Hematopoietic multipotent progenitor cell treated with erythropoietin and hydrocortisone succinate and interleukin-3 and kit ligand, for 17 days (in vitro differentiated cells): ENCODE results near the gene EFCC1.

ENCODE experiments used
- DNase-seq: peaks from one replicate; pipeline ENCODE4 v3.0.0-alpha.2; 2015; ENCODE audit warnings: low spot score

The EFCC1 gene

DNA sequence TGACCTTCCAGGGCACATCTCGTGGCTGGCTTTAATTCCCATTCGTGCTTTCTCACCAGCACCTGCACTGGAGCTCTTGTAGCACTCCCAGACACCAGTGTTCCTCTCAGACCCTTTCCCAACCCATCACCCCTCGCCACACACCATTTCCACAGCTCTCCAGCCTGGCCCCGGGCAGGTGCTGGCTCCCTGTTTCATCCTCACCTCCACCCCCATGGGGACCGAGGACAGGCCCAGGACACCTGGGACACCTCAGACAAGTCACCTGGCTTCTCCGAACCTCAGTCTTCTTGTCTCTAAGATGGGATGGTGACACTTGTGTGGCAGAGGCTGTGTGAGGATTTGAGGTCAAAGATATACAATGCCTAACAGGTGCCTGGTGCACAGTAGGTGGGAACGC is 32.0 kb downstream of the EFCC1 start:
- DNase-seq, result no peak

DNA sequence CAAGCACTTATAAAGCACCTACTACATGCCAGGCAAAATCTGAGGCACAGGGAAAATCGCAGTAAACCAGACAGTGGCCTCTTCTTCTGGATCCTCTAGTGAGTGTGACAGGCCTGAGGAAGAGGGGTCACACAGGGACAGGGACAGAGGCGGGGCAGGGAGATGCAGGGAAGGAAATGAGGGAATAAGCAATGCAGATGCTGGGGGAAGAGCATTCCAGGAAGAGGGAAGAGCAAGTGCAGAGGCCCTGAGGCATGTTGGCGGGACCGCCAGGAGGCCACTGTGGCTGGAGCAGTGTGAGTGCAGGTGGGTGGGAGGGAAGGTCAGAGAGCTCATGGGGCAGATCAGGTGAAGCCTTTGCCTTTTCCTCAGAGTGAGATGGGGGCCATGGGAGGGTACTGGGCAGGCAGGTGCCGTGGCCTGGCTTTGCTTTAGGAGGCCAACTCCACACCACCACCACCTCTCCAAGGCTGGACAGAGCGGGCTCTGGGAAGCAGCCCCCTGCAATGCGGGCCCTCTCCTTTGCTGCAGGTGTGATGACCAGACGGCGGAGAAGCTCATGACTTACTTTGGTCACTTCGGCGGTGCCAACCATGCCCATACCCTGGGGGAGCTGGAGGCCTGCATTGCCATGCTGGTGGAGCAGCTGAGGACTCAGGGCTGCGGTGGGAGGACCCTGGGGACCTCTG is 32.7 kb downstream of the EFCC1 start:
- DNase-seq, result no peak

- no peak for DNase-seq
Measured at GRCh38 chr3:129034642-129035041, 33.5 kb downstream of the EFCC1 start.

GRCh38 chr3:129035360-129036221 is 34.5 kb downstream of the EFCC1 start:
- no peak for DNase-seq

- DNase-seq, result no peak
Measured at GRCh38 chr3:129036222-129037092, 35.4 kb downstream of the EFCC1 start.

GRCh38 chr3:129037093-129037419 is 36.0 kb downstream of the EFCC1 start:
- DNase-seq, result no peak

- no peak for DNase-seq
Measured at GRCh38 chr3:129038121-129038855, 37.2 kb downstream of the EFCC1 start.

GRCh38 chr3:129039271-129040038 is 38.4 kb downstream of the EFCC1 start:
- peak; percentile 32 for DNase-seq

- no peak for DNase-seq
Measured at GRCh38 chr3:129040039-129040336, 38.9 kb downstream of the EFCC1 start.

DNA sequence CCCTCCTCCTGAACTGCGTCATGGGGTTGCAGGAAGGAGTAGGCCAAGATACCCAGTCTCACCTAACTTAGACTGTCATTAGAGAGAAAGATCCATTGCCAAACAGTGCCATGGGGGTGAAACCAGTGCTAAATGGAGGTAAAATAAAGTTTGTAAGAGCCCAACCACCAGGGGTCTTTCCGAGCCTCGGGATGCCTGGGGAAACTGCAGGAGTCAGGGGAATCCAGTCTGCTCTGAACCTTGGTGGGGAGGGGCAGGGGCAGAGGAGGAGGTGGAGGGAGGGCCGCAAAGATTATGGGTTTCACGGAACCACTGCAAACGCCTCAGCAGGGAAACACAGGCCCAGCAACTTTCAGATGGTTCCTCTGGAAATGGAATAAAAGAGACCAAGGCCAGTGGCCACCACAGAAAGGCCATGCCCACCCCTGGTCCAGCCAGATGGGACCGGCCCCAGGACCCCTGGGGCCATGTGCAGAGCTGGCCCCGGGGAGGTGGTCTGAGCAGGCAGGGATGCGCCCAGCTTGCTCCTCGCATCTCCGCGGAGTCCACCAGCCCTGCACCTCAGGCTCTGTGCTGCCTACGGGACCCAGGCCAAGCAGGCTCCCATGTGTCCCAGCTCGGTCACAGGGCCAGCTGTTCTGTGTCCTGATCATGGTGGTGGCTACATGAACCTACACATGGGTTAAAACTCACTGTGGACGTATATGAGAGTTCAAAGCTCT is 39.6 kb downstream of the EFCC1 start:
- DNase-seq, result no peak

- no peak for DNase-seq
Measured at GRCh38 chr3:129045675-129046036, 44.6 kb downstream of the EFCC1 start.

DNA sequence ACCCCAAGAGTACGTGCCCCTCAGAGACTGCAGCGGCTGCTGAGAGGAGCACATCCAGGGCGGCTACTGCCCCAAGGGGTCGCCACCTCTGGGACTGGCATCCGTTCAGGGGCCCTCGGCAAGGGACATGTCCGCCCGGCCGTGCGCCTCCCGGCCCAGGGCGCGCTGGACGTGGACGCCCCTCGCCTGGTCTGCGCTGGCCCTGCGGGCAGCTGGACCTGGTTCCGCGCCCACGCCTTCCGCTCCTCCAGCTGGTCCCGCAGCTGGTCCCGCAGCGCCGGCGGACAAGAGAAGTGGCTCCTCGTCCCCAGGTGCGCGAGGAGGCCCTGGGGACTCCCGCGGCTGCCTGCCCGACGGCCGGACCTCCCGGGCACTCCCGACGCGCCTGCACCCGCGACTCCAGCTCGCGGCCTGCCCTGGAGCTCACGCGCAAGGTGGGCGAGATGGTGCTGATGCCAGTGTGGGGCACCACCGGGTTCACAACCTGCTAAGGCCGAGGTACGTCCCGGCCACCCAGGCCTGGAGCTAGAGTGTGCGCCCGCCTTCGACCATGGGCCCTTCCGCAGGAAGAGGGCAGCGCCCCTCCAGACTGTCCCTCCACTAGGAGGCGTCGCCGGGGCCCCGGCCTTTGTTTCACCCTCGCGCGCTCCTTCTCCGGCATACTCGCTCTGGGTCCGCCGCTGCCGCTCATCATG is 45.1 kb downstream of the EFCC1 start:
- no peak for DNase-seq

DNA sequence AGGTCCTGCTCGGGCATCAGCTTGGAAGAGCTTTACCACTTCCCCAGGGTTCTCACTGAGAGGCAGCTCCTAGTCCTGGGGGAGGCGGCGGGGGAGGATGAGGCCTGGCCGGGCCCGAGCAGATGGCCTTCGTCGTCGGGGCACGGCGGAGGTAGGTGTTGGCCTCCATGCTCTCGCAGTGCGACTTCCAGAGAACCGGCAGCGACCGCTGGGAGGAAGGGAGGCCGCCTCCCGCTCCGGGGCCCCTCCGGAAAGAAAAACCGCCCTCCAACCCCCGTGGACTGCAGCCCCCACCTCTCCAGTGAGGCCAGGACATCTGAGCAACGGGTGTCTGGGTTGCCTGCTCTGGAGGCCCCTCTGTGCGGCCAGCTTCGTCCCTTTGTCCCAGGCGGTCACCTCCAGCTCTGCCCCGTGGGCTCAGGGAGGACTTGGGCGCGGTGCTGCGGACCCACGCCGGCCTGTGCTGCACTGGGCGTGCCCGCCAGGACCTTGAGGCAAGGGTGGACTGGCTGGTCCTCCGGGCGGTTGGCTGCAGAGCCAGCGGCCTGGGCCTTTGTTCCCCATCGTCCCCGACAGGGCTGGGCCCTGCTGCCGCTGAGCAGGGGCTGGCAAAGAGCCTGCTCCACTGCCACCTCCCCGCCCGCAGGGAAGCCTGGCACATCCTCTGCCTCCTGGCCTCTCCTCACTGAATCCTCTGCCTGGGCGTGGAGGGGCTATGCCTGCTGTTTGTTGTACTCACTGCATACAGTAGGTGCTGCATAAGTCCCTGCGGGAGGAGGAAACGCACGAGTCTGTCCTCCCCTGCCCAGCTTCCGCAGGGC is 45.8 kb downstream of the EFCC1 start:
- DNase-seq, result no peak

- no peak for DNase-seq
Measured at GRCh38 chr3:129047553-129047839, 46.4 kb downstream of the EFCC1 start.

DNA sequence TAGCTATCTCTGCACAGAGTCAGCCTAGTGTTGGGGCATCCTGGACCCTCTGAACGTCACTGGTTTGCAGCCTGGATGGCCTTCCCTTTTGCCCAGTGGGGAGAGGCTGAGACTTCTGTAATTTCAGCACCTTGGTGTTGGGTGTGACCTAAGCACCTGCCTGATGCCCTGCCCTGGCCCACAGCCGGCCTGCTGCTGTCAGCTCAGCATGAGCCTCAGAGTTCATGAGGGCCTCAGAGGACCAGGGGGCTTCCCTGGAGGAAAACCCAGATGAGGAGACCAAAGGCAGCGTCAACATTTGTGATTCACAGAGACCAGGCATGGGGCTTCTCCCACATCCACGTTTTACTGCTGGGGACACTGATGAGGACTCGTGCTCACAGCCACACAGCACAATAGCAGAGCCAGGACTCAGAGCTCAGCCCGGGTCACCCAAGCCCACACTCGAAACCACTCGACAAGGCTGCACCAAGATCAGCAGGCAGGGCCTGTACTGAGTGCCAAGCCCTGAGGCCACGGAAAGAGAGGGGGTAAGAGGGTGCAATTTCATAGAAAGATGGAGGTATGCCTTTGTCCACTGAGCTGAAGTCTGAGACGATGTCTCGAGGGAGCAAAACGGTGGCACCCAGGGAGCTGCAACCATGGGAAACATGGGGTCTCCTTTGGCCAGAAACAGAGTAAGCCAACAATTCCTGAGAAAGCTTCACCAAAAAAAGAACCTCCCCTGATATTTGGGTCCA is 49.6 kb downstream of the EFCC1 start:
- DNase-seq, result no peak

GRCh38 chr3:129051871-129052340 is 50.8 kb downstream of the EFCC1 start:
- peak; percentile 61 for DNase-seq

DNA sequence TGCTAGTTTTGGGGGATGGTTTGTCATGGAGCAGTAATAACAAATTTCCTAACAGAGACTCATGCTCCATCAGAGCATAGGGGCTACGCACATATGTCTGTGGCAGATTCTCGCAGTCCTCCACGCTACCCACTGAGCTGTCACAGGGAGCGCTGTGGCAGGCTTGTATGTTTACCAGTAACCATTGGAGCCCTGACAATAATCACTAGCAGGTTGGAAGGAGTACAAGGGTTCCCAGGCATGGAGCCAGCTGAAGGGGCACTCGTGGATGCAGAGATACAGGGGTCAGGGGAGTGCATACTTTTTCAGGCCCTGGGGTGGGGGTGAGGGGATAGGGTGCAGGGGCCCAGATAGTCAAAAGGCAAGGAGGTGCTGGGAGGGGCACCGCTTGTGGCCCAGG is 51.6 kb downstream of the EFCC1 start:
- peak; percentile 59 for DNase-seq

GRCh38 chr3:129054605-129055104 is 53.6 kb downstream of the EFCC1 start:
- peak; percentile 63 for DNase-seq
